Measurements from ENCODE around the gene PTPRG. TPM values are rescaled to one million over a fixed set of nuclear protein-coding genes. Genes with fewer than 3 reads are reported as not detected.

The PTPRG gene
- total RNA-seq, 1 experiment from 2014 or later, result 0.73 TPM

DNA sequence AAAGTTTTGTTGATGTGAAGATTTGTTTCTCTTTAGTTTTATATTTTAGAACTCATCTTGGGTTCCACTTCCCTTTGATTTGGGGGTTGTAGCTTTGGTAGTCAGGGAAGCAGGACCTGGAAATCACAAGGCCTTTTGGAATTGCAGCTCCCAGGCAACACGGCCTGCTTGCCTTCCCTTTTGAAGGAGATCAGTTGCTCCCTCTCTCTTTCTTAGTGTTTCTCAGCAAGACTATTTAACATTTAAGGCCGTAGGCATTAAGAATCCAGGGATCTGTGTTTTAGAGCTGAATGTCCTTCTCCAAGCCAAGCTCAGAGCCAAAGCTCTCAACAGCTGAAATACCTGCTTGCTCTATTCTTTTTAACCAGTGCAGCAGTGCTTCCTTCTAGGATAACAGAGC is 310.3 kb downstream of the PTPRG start:
- H3K4me2 ChIP-seq (ENCODE audit: low read length), result no peak overlapping the region
- no peaks in the 10 kb centered on the region for H3K79me2 ChIP-seq (ENCODE audit: low read length)
- DNase-seq (no peak), ATAC-seq (no peak)
- no peaks in the 10 kb centered on the region for H3K36me3 ChIP-seq (ENCODE audit: low read depth, low read length)
- POLR2A ChIA-PET (ENCODE audit: unreplicated experiment), result no interaction called here
- TF ChIP-seq, protein P1, sequence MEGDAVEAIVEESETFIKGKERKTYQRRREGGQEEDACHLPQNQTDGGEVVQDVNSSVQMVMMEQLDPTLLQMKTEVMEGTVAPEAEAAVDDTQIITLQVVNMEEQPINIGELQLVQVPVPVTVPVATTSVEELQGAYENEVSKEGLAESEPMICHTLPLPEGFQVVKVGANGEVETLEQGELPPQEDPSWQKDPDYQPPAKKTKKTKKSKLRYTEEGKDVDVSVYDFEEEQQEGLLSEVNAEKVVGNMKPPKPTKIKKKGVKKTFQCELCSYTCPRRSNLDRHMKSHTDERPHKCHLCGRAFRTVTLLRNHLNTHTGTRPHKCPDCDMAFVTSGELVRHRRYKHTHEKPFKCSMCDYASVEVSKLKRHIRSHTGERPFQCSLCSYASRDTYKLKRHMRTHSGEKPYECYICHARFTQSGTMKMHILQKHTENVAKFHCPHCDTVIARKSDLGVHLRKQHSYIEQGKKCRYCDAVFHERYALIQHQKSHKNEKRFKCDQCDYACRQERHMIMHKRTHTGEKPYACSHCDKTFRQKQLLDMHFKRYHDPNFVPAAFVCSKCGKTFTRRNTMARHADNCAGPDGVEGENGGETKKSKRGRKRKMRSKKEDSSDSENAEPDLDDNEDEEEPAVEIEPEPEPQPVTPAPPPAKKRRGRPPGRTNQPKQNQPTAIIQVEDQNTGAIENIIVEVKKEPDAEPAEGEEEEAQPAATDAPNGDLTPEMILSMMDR (conservative IDR thresholded peaks at IDR 0.05; ENCODE audit: low read depth, low read length), result no peak
- TF ChIP-seq EZH2 (IDR thresholded peaks at IDR 0.05; ENCODE audit: low read length, unreplicated experiment) (no peak), EZH2phosphoT487 (IDR thresholded peaks at IDR 0.05; ENCODE audit: borderline replicate concordance, low read length) (no peak)
- no peaks in the 10 kb centered on the region for H3K9me2 ChIP-seq (replicated peaks; ENCODE audit: low read length)
- H3K9ac ChIP-seq (ENCODE audit: low read length), result no peak overlapping the region
- H4K20me1 ChIP-seq (ENCODE audit: low read length), result no peaks in the 10 kb centered on the region
- no peaks in the 10 kb centered on the region for H3F3A ChIP-seq (ENCODE audit: low read length, unreplicated experiment)
- CTCF ChIA-PET, result no interaction called here
- no peaks in the 10 kb centered on the region for H3K4me1 ChIP-seq (ENCODE audit: insufficient read depth, low read length)
- no peaks in the 10 kb centered on the region for H3K9me3 ChIP-seq (ENCODE audit: low read length)
- intact Hi-C loops (cut with micrococcal nuclease), result no loop called here
- BruUV-seq (replicated peaks), result no TSS peak
- H3K27ac ChIP-seq (ENCODE audit: low read length), result no peak overlapping the region
- H2AFZ ChIP-seq (ENCODE audit: low read length), result no peak overlapping the region
- no peak overlapping the region for H3K4me3 ChIP-seq (ENCODE audit: low read length)
- no peaks in the 10 kb centered on the region for H3K27me3 ChIP-seq (ENCODE audit: low read length)

DNA sequence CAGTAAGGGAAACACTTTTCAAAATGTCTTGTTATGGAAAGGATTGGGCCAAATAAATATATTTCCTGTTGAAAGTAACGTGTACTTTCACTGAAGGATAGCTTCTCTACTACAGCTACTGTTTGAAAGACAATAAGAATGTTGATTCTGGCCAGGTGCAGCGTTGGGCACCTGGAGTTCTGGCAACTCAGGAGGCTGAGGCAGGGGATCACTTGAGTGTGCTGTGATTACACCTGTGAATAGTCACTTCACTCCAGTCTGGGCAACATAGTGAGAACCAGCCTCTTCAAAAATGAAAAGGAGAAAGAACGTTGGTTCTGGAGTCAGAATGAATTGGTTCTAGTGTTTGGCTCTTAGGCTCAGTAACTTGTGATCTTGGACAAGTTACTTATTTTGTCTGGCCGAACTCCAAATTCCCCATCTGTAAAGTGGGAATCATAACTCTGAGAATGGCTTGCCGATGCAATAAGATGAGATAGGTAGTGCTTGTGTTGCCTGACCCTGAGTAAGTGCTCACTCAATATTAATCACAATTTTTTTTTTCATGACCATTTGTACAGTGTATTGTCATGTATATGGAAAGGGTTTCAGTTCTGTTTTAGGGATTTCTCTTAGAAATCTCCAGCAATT is 310.8 kb downstream of the PTPRG start:
- TF ChIP-seq EZH2 (IDR thresholded peaks at IDR 0.05; ENCODE audit: low read length, unreplicated experiment) (no peak), EZH2phosphoT487 (IDR thresholded peaks at IDR 0.05; ENCODE audit: borderline replicate concordance, low read length) (no peak)
- H3K4me2 ChIP-seq (ENCODE audit: low read length), result no peak overlapping the region
- no peak overlapping the region for H3K9ac ChIP-seq (ENCODE audit: low read length)
- no peaks in the 10 kb centered on the region for H3F3A ChIP-seq (ENCODE audit: low read length, unreplicated experiment)
- H3K27me3 ChIP-seq (ENCODE audit: low read length), result no peaks in the 10 kb centered on the region
- no peaks in the 10 kb centered on the region for H3K9me2 ChIP-seq (replicated peaks; ENCODE audit: low read length)
- ChIA-PET POLR2A (ENCODE audit: unreplicated experiment) (no interaction called here), CTCF (no interaction called here)
- no peaks in the 10 kb centered on the region for H4K20me1 ChIP-seq (ENCODE audit: low read length)
- H3K9me3 ChIP-seq (ENCODE audit: low read length), result no peaks in the 10 kb centered on the region
- no TSS peak for BruUV-seq (replicated peaks)
- no peak for DNase-seq
- no peak overlapping the region for H2AFZ ChIP-seq (ENCODE audit: low read length)
- intact Hi-C loops (cut with micrococcal nuclease), result no loop called here
- H3K4me1 ChIP-seq (ENCODE audit: insufficient read depth, low read length), result no peaks in the 10 kb centered on the region
- no peak overlapping the region for H3K27ac ChIP-seq (ENCODE audit: low read length)
- H3K4me3 ChIP-seq (ENCODE audit: low read length), result no peak overlapping the region
- ATAC-seq, result no peak
- no peaks in the 10 kb centered on the region for H3K36me3 ChIP-seq (ENCODE audit: low read depth, low read length)
- no peaks in the 10 kb centered on the region for H3K79me2 ChIP-seq (ENCODE audit: low read length)

DNA sequence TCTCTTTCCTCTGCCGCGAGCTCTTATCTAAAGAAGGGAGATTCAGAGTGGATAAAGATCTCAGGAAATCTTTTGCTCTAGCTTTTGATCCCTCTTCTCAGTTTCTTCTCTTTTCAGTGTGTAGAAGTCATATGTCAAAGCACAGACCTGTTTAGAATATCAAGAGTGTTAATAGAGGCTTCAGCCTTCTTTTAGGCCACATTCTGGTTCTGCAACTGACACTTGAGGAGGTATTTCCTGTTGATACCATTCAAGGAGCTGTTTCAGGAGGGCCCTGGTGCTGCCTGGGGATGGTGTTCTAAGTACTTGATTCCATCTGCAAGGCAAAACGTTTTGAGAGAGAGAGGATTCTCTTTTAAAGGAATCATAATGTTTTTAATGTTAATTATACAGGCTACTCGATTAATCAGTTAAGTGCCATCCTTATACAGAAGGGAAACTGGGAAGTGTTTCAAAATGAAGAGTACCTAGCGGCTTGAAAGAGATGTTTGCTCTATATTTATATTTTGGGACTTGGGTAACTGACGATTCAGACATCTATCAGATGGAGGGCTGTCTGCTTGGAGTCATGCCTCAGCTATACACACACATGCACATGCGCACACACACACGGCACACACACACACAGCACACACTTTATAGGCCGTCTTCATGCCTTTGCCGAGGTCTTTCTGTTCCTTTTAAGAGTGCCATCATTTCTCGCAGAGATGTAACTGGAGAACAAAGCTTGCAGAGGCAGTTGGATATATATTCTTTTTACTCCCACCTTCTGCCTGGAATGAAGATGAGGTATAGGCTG is 313.9 kb downstream of the PTPRG start:
- H3K27me3 ChIP-seq (ENCODE audit: low read length), result no peaks in the 10 kb centered on the region
- H3K27ac ChIP-seq (ENCODE audit: low read length), result no peak overlapping the region
- intact Hi-C loops (cut with micrococcal nuclease), result no loop called here
- H4K20me1 ChIP-seq (ENCODE audit: low read length), result no peaks in the 10 kb centered on the region
- H3K79me2 ChIP-seq (ENCODE audit: low read length), result no peaks in the 10 kb centered on the region
- TF ChIP-seq EZH2 (IDR thresholded peaks at IDR 0.05; ENCODE audit: low read length, unreplicated experiment) (no peak), EZH2phosphoT487 (IDR thresholded peaks at IDR 0.05; ENCODE audit: borderline replicate concordance, low read length) (no peak)
- TF ChIP-seq, protein P1 (conservative IDR thresholded peaks at IDR 0.05; ENCODE audit: low read depth, low read length), result no peak
- H3K4me3 ChIP-seq (ENCODE audit: low read length), result no peak overlapping the region
- no peaks in the 10 kb centered on the region for H3K4me1 ChIP-seq (ENCODE audit: insufficient read depth, low read length)
- DNase-seq (no peak), ATAC-seq (no peak)
- no peak overlapping the region for H2AFZ ChIP-seq (ENCODE audit: low read length)
- H3F3A ChIP-seq (ENCODE audit: low read length, unreplicated experiment), result no peaks in the 10 kb centered on the region
- H3K36me3 ChIP-seq (ENCODE audit: low read depth, low read length), result no peaks in the 10 kb centered on the region
- H3K4me2 ChIP-seq (ENCODE audit: low read length), result no peak overlapping the region
- no peaks in the 10 kb centered on the region for H3K9me3 ChIP-seq (ENCODE audit: low read length)
- BruUV-seq (replicated peaks), result no TSS peak
- CTCF ChIA-PET, result no interaction called here
- H3K9ac ChIP-seq (ENCODE audit: low read length), result no peak overlapping the region
- POLR2A ChIA-PET (ENCODE audit: unreplicated experiment), result no interaction called here
- H3K9me2 ChIP-seq (replicated peaks; ENCODE audit: low read length), result no peaks in the 10 kb centered on the region

Measured in PC-3 (cell line).